Progenitor cell of endocrine pancreas (in vitro differentiated cells): ENCODE data around the gene TFDP1. TPM values are rescaled to one million over a fixed set of nuclear protein-coding genes. Genes with fewer than 3 reads are reported as not detected.

Source experiments
- DNase-seq: peaks from one replicate; pipeline ENCODE4 v3.0.0; 2021; ENCODE audit warnings: low spot score; ENCODE audit not compliant: unreplicated experiment
- H3K27ac Mint-ChIP-seq: 2 replicates; pipeline ENCODE4 v1.8.0; 2021; ENCODE audit warnings: mild to moderate bottlenecking, moderate library complexity, mixed read lengths
- H3K27me3 Mint-ChIP-seq: 2 replicates; pipeline ENCODE4 v1.8.0; 2021; ENCODE audit warnings: mixed read lengths
- H3K36me3 Mint-ChIP-seq: 2 replicates; pipeline ENCODE4 v1.8.0; 2022; ENCODE audit warnings: mixed read lengths; ENCODE audit not compliant: insufficient read depth
- H3K4me1 Mint-ChIP-seq: 2 replicates; pipeline ENCODE4 v1.8.0; 2021; ENCODE audit warnings: low read depth, mixed read lengths
- H3K4me3 Mint-ChIP-seq: 2 replicates; pipeline ENCODE4 v1.8.0; 2021; ENCODE audit warnings: low read depth, mild to moderate bottlenecking, moderate library complexity, mixed read lengths
- H3K9me3 Mint-ChIP-seq: 2 replicates; pipeline ENCODE4 v1.8.0; 2021; ENCODE audit warnings: low read depth, mixed read lengths
- total RNA-seq: library from RNA; stranded (reverse); gene quantifications from 2 replicates; pipeline ENCODE4 v1.2.1, GENCODE V29; 2021
- TF ChIP-seq, protein P1 (sequence below): fragments of 200-600 bp; sonication (generic); IDR thresholded peaks from one replicate; pipeline ENCODE4 v1.5.0; 2021; ENCODE audit warnings: antibody characterized with exemption, mild to moderate bottlenecking; ENCODE audit not compliant: unreplicated experiment

Gene TFDP1
- total RNA-seq, 1 donor from 2014 or later: 58.2 TPM

DNA sequence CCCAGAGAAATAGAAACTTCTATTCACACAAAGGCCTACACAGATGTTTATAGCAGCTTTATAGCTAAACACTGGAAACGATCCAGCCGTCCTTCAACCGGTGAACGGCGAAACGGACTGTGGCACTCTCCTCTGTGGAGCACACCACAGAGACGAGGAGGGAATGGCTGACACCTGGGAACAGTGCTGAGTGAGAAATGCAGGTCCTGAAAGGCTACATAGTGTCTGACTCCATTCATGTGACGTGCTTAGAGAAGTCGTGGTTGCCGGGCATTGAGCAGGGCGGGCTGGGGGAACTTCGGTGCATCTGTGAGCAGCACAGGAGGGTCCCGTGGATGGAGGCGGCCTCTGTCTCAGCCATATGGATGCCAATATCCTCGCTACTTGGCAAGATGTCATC, 79.4 kb downstream of the TFDP1 start:
- no peak for DNase-seq
- H3K4me1 Mint-ChIP-seq: peaks cover 12% of the 10 kb centered on the region
- peaks cover 17% of the 10 kb centered on the region for H3K9me3 Mint-ChIP-seq
- no peak overlapping the region for H3K27ac Mint-ChIP-seq
- H3K4me3 Mint-ChIP-seq: no peak overlapping the region
- TF ChIP-seq, protein P1, sequence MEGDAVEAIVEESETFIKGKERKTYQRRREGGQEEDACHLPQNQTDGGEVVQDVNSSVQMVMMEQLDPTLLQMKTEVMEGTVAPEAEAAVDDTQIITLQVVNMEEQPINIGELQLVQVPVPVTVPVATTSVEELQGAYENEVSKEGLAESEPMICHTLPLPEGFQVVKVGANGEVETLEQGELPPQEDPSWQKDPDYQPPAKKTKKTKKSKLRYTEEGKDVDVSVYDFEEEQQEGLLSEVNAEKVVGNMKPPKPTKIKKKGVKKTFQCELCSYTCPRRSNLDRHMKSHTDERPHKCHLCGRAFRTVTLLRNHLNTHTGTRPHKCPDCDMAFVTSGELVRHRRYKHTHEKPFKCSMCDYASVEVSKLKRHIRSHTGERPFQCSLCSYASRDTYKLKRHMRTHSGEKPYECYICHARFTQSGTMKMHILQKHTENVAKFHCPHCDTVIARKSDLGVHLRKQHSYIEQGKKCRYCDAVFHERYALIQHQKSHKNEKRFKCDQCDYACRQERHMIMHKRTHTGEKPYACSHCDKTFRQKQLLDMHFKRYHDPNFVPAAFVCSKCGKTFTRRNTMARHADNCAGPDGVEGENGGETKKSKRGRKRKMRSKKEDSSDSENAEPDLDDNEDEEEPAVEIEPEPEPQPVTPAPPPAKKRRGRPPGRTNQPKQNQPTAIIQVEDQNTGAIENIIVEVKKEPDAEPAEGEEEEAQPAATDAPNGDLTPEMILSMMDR: no peak
- peaks cover 4% of the 10 kb centered on the region for H3K27me3 Mint-ChIP-seq
- peaks cover 1% of the 10 kb centered on the region for H3K36me3 Mint-ChIP-seq

DNA sequence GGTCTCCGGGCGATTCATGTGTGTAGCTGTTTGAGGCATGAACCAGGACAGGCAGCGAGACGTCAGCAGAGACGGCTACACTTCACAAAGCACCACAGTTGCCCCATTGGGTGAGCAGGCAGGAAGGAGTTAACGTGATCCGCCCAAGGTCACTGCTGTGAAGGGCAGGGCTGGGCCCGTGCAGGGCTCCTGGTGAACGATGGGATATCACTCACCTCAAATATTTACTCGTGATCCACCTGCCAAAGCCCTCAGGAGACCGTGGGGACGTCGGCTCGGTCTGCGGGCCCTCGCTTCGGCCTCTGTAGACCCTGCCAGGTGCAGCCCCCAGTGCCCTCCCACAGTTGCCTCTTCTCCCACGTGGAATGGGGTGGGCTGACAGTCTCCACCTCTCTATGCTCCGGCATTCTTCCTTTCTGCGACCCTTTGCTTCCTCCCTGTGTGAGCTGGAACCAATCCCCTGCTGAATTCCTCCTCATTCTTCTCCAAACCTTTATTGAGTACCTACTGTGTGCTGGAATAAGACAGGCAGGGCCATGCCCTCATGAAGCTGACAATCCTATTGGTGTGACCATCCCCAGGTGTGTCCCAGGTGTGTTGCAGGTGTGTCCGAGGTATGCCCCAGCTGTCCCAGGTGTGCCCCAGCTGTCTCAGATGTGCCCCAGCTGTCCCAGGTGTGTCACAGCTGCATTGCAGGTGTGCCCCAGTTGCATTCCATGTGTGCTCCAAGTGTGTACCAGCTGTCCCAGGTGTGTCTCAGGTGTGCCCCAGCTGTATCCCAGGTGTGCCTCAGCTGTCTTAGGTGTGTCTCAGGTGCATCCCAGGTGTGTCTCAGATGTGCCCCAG, 80.4 kb downstream of the TFDP1 start:
- H3K4me3 Mint-ChIP-seq: no peak overlapping the region
- peaks cover 1% of the 10 kb centered on the region for H3K36me3 Mint-ChIP-seq

DNA sequence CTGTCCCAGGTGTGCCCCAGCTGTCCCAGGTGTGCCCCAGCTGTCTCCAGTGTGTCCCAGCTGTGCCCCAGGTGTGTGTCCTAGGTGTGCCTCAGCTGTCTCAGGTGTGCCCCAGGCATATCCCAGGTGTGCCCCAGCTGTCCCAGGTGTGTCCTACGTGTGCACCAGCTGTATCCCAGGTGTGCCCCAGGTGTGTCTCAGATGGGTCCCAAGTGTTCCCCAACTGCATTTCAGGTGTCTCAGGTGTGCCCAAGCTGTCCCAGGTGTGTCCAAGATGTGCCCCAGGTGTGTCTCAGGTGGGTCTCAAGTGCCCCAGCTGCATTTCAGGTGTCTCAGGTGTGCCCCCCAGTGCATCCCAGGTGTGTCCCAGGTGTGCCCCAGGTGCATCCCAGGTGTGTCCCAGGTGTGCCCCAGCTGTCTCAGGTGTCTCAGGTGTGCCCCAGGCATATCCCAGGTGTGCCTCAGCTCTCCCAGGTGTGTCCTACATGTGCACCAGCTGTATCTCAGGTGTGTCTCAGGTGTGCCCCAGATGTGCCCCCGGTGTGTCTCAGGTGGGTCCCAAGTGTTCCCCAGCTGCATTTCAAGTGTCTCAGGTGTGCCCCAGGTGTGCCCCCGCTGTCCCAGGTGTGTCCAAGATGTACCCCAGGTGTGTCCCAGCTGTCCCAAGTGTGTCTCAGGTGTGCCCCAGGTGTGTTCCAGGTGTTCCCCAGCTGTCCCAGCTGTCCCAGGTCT, 81.2 kb downstream of the TFDP1 start:
- Mint-ChIP-seq H3K9me3 (peaks cover 15% of the 10 kb centered on the region), H3K27me3 (peaks cover 6% of the 10 kb centered on the region), H3K4me3 (no peak overlapping the region), H3K27ac (no peak overlapping the region), H3K36me3 (peaks cover under 1% of the 10 kb centered on the region), H3K4me1 (peaks cover 12% of the 10 kb centered on the region)
- TF ChIP-seq, protein P1: no peak
- no peak for DNase-seq

More for the DNA sequence above, 80.4 kb downstream of the TFDP1 start:
- peaks cover 17% of the 10 kb centered on the region for H3K9me3 Mint-ChIP-seq
- peaks cover 12% of the 10 kb centered on the region for H3K4me1 Mint-ChIP-seq
- no peak for DNase-seq
- peak overlapping the region; percentile 78 for H3K27ac Mint-ChIP-seq
- peaks cover 6% of the 10 kb centered on the region for H3K27me3 Mint-ChIP-seq
- TF ChIP-seq, protein P1: no peak

GRCh38 chr13:113666329-113666670, 81.7 kb downstream of the TFDP1 start:
- no peak overlapping the region for H3K4me3 Mint-ChIP-seq
- TF ChIP-seq, protein P1: no peak

DNA sequence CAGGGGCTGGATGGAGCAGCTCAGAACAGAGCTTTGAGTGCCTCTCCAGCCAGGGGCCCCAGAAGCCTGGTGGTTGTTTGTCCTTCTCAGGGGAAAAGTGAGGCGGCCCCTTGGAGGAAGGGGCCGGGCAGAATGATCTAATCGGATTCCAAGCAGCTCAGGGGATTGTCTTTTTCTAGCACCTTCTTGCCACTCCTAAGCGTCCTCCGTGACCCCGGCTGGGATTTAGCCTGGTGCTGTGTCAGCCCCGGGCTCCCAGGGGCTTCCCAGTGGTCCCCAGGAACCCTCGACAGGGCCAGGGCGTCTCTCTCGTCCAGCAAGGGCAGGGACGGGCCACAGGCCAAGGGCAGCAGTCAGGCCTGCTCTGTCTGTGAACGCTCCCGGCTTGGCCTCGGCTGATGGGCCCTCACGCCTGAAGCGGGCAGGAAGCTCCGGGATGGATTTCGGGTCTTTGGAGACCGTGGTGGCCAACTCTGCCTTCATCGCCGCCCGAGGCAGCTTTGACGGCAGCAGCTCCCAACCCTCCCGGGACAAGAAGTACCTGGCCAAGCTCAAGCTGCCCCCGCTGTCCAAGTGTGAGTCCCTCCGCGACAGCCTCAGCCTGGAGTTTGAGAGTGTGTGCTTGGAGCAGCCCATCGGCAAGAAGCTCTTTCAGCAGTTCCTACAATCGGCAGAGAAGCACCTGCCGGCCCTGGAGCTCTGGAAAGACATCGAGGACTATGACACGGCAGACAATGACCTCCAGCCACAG, 82.6 kb downstream of the TFDP1 start, which contains the start of gene GRK1:
GRK1 (plus strand) TSS at position 269 of the 751 bp plus-strand sequence; CDS start at position 437, 168 bp downstream.
- Mint-ChIP-seq H3K4me3 (no peak within 1 kb of the TSS), H3K9me3 (peaks cover 1% of the 10 kb centered on the region), H3K4me1 (peaks cover 12% of the 10 kb centered on the region), H3K36me3 (no peaks in the 10 kb centered on the region), H3K27me3 (peaks cover 6% of the 10 kb centered on the region), H3K27ac (peak within 1 kb of the TSS; percentile 83)
- DNase-seq: no peak
- TF ChIP-seq, protein P1: no peak

More at GRCh38 chr13:113666329-113666670, 81.7 kb downstream of the TFDP1 start:
- no peak for DNase-seq
- Mint-ChIP-seq H3K27ac (no peak overlapping the region), H3K36me3 (no peaks in the 10 kb centered on the region), H3K27me3 (peaks cover 6% of the 10 kb centered on the region), H3K4me1 (peaks cover 12% of the 10 kb centered on the region), H3K9me3 (peaks cover 10% of the 10 kb centered on the region)
